Measurements from ENCODE around the gene ICOS. TPM values are rescaled to one million over a fixed set of nuclear protein-coding genes. Genes with fewer than 3 reads are reported as not detected.

The ICOS gene
- total and polyA plus RNA-seq, 10 of the 15 experiments (the other 5 are each of a cell fraction or from before 2014, with no cell fraction given): 0.47 to 36.0 (median 0.87) TPM

DNA sequence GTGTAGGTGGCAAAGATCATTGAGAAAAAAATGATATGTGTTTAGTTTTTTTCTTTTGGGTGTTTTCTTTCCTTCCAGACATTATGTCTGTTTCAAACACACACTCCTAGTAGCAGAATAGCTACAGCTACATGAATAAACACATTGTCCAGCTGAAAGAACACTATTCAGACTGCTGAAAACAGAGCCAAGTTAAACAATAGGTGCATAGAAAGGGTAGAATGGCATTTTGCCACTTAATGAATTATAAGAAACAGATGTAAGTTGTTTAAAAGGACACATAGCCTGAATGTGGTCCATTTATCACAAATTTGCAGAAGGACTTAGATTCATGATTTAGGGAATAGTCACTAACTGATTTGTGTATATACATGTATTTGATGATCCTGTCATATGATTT lies 48.9 kb upstream of the ICOS start (continued):
- TF ChIP-seq NKRF (conservative IDR thresholded peaks at IDR 0.05): no peak

GRCh38 chr2:203889542-203889941 lies 47.0 kb upstream of the ICOS start:
- Histone ChIP-seq H4K20me1 (ENCODE audit: control insufficient read depth, insufficient read depth) (0 out of 2 replicates have a peak, but pooled peaks cover 3% of the 10 kb centered on the region), H3K4me3 (no peak overlapping the region), H3K4me2 (ENCODE audit: control insufficient read depth, insufficient read depth) (no peak overlapping the region), H3K79me2 (ENCODE audit: control insufficient read depth, insufficient read depth, low read length) (no peaks in the 10 kb centered on the region), H3K36me3 (ENCODE audit: control insufficient read depth in 2 of 2, insufficient read depth in 2 of 2, low read length in 1 of 2) (no peaks in the 10 kb centered on the region), H3K9me3 (replicated peaks; ENCODE audit: control insufficient read depth, insufficient read depth, low read length) (no peaks in the 10 kb centered on the region), H2AFZ (ENCODE audit: control insufficient read depth, low read depth, low read length) (no peak overlapping the region), H3K27me3 (replicated peaks in 1 of 2; ENCODE audit: control insufficient read depth in 2 of 2, insufficient read depth in 2 of 2, low read length in 1 of 2) (peaks cover 0 to 2% of the 10 kb centered on the region in 2 experiments; a peak in 1 of 4 replicates), H3K4me1 (ENCODE audit: control insufficient read depth, insufficient read depth, low read length) (no peaks in the 10 kb centered on the region), H3K27ac (ENCODE audit: control insufficient read depth, insufficient read depth) (no peak overlapping the region), H3K9ac (ENCODE audit: control insufficient read depth, insufficient read depth, low read length) (no peak overlapping the region)
- ATAC-seq: no peak
- ChIA-PET SMC1A (ENCODE audit: uncharacterized antibody, unreplicated experiment) (interaction anchor here (1.3 kb wide), 1 partner anchor 20 kb away, joined by 3 read pairs; no protein-coding TSS in a partner anchor), CTCF (no interaction called here), POLR2A (no interaction called here), RAD21 (ENCODE audit: unreplicated experiment) (no interaction called here)
- in situ Hi-C loops (cut with MboI): no loop called here
- no peak for TF ChIP-seq MAX (IDR thresholded peaks at IDR 0.05; ENCODE audit: low read depth, low read length)
- TF ChIP-seq MTA3 (IDR thresholded peaks at IDR 0.05; ENCODE audit: borderline replicate concordance, low read length): no peak
- TF ChIP-seq KDM1A (IDR thresholded peaks at IDR 0.05; ENCODE audit: borderline replicate concordance): no peak
- TF ChIP-seq, protein P1, sequence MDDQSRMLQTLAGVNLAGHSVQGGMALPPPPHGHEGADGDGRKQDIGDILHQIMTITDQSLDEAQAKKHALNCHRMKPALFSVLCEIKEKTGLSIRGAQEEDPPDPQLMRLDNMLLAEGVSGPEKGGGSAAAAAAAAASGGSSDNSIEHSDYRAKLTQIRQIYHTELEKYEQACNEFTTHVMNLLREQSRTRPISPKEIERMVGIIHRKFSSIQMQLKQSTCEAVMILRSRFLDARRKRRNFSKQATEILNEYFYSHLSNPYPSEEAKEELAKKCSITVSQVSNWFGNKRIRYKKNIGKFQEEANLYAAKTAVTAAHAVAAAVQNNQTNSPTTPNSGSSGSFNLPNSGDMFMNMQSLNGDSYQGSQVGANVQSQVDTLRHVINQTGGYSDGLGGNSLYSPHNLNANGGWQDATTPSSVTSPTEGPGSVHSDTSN (IDR thresholded peaks at IDR 0.05; ENCODE audit: insufficient replicate concordance, low read depth, low read length): no peak
- no peak for TF ChIP-seq CBX5 (IDR thresholded peaks at IDR 0.05; ENCODE audit: low read depth)
- TF ChIP-seq HSF1 (IDR thresholded peaks at IDR 0.05; ENCODE audit: low read depth, low read length): no peak
- no peak for TF ChIP-seq GABPA (IDR thresholded peaks at IDR 0.05; ENCODE audit: low read depth)
- TF ChIP-seq TARDBP (IDR thresholded peaks at IDR 0.05; ENCODE audit: borderline replicate concordance): no peak
- no peak for TF ChIP-seq STAT1 (conservative IDR thresholded peaks at IDR 0.05)
- no peak for TF ChIP-seq POU2F2 (IDR thresholded peaks at IDR 0.05; ENCODE audit: borderline replicate concordance, low read depth, low read length)
- TF ChIP-seq YY1 (IDR thresholded peaks at IDR 0.05; ENCODE audit: low read depth, low read length): no peak
- no peak for TF ChIP-seq IRF4 (IDR thresholded peaks at IDR 0.05; ENCODE audit: low read depth, low read length)
- TF ChIP-seq NFXL1 (IDR thresholded peaks at IDR 0.05; ENCODE audit: borderline replicate concordance): no peak
- WGBS (ENCODE audit: insufficient coverage, insufficient replicate concordance, low lambda C conversion rate, missing lambda C conversion rate): 0% methylated on average over 1 of the region's 1 CpG
- BruUV-seq (replicated peaks): no TSS peak
- DNase-seq (ENCODE audit: low read depth, low spot score): no peak
- no peak for FAIRE-seq
- intact Hi-C loops (cut with micrococcal nuclease; ENCODE audit: unreplicated experiment): no loop called here

Measured in GM12878 (cell line).